Calu3 (cell line): Measurements from ENCODE around the gene SCTR. TPM values are rescaled to one million over a fixed set of nuclear protein-coding genes. Genes with fewer than 3 reads are reported as not detected.

Experiments used
- BruUV-seq: library from RNA; stranded (reverse); fragments of 400-500 nt; replicated peaks from 2 replicates; lab custom pipeline; 2021; lab: Mats Ljungman, UMichigan
- CTCF ChIA-PET: fragments of 300-600 bp; sonication (Branson Sonifier 250); formaldehyde crosslinking; loops from one replicate; lab custom pipeline; 2022; ENCODE audit warnings: antibody characterized with exemption; lab: Charles Lee
- DNase-seq: peaks from one replicate; pipeline ENCODE4 v3.0.0; 2022
- H3K27ac Mint-ChIP-seq: one replicate; pipeline ENCODE4 v1.8.0; 2022; ENCODE audit warnings: mixed read lengths; ENCODE audit not compliant: unreplicated experiment
- H3K27me3 Mint-ChIP-seq: one replicate; pipeline ENCODE4 v1.8.0; 2022; ENCODE audit warnings: mixed read lengths; ENCODE audit not compliant: unreplicated experiment
- H3K36me3 Mint-ChIP-seq: one replicate; pipeline ENCODE4 v1.8.0; 2022; ENCODE audit warnings: mild to moderate bottlenecking, moderate library complexity, mixed read lengths; ENCODE audit not compliant: insufficient read depth, unreplicated experiment
- H3K4me1 Mint-ChIP-seq: one replicate; pipeline ENCODE4 v1.8.0; 2022; ENCODE audit warnings: mild to moderate bottlenecking, low read depth, mixed read lengths; ENCODE audit not compliant: unreplicated experiment
- H3K4me3 Mint-ChIP-seq: one replicate; pipeline ENCODE4 v1.8.0; 2022; ENCODE audit warnings: mild to moderate bottlenecking, low read depth, moderate library complexity, mixed read lengths; ENCODE audit not compliant: unreplicated experiment
- H3K9me3 Mint-ChIP-seq: one replicate; pipeline ENCODE4 v1.8.0; 2022; ENCODE audit warnings: low read depth, mixed read lengths; ENCODE audit not compliant: unreplicated experiment
- intact Hi-C: fragments of 100-400 bp; cut with micrococcal nuclease; formaldehyde crosslinking; loops from one replicate; pipeline ENCODE4 v1.10.0; 2022; ENCODE audit not compliant: unreplicated experiment
- total RNA-seq: library from RNA; stranded (reverse); gene quantifications from 2 replicates; pipeline ENCODE4 v1.2.3, GENCODE V29; 2022
- TF ChIP-seq, protein P1 (sequence below): fragments of 200-600 bp; IDR thresholded peaks from one replicate; pipeline ENCODE4 v1.8.0; 2022; ENCODE audit warnings: antibody characterized with exemption; ENCODE audit not compliant: unreplicated experiment

The SCTR gene
- total RNA-seq, 1 experiment from 2014 or later = 0.85 TPM

DNA sequence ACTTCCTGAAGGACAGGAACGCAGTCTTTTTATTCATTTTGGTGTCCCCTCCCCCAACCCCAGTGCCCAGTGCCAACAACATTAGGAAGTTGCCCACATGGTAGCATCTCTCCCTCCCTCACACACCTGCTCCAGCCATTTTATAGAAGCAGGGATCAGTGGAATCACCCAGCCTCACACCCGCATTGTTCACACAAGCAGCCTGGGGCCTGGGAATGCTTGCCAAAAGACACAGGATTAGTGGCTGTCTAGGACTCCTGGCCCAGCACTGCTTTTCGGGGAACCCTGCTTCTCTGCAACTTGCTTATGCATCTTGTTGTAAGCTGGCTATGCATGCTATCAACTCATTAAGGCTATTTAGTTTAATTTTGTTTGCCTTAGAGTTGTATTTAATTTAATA, 74.8 kb downstream of the SCTR start:
- TF ChIP-seq, protein P1, sequence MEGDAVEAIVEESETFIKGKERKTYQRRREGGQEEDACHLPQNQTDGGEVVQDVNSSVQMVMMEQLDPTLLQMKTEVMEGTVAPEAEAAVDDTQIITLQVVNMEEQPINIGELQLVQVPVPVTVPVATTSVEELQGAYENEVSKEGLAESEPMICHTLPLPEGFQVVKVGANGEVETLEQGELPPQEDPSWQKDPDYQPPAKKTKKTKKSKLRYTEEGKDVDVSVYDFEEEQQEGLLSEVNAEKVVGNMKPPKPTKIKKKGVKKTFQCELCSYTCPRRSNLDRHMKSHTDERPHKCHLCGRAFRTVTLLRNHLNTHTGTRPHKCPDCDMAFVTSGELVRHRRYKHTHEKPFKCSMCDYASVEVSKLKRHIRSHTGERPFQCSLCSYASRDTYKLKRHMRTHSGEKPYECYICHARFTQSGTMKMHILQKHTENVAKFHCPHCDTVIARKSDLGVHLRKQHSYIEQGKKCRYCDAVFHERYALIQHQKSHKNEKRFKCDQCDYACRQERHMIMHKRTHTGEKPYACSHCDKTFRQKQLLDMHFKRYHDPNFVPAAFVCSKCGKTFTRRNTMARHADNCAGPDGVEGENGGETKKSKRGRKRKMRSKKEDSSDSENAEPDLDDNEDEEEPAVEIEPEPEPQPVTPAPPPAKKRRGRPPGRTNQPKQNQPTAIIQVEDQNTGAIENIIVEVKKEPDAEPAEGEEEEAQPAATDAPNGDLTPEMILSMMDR = no peak
- intact Hi-C loops = no loop called here
- Mint-ChIP-seq H3K4me1 (no peaks in the 10 kb centered on the region), H3K4me3 (no peak overlapping the region), H3K36me3 (no peaks in the 10 kb centered on the region), H3K27me3 (peaks cover 83% of the 10 kb centered on the region), H3K27ac (no peak overlapping the region), H3K9me3 (no peaks in the 10 kb centered on the region)
- CTCF ChIA-PET = no interaction called here
- DNase-seq = no peak
- BruUV-seq = no TSS peak

DNA sequence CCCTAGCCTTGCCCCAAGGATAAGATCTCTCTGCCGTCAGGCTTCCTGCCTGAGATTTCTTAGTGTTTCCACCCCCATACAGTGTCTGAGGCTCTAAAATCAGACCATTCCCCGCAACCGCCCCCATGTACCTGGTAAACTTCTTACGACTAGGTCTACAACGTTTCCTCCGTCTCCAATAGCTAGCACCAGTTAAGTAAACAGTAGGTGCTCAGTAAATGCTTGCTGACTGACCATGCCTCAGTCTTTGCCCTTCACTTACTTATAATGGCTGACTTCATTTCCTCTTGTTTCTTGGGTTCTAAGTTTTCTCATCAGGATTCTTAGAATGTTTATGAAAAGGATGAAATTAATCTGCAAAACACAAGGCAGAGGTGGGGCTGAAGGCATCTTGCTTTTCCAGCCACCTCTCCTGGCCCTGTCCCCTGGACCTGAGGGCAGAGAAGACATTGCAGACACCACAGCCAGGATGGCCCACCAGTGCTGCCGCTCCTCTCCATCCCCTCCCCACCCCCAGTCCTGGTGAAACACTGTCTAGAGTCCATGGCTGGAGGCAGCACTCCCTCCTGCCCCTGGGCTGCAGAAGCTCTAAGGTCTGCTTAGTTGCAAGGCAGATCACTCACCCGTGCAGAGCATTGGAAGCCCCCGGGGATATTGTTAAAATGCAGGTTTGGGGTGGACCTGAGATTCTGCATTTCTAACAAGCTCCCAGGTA, 75.7 kb downstream of the SCTR start:
- Mint-ChIP-seq H3K36me3 (no peaks in the 10 kb centered on the region), H3K27me3 (peaks cover 77% of the 10 kb centered on the region), H3K27ac (no peak overlapping the region), H3K9me3 (no peaks in the 10 kb centered on the region), H3K4me3 (no peak overlapping the region), H3K4me1 (no peaks in the 10 kb centered on the region)
- CTCF ChIA-PET = no interaction called here
- intact Hi-C loops = no loop called here
- TF ChIP-seq, protein P1 = no peak
- no TSS peak for BruUV-seq
- DNase-seq = no peak

DNA sequence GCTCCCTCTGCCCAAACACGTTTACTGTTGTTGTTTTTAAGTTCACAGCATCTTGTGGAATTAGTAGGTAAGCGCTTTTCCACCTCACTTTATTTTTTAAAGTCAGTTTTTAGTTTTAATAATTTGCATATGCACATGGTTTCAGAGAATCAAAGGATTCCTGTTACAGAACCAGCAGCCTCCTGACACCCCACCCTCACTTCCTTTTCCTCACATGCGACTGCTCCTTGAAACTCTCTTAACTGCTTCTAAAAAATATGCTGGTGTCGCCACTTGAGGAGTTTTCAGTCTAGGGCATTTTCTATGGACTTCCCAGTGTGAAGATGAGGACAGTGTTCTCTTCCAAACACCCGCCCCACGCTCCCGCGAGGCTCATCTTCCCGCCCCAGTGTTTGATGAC, 78.2 kb downstream of the SCTR start:
- Mint-ChIP-seq H3K36me3 (no peaks in the 10 kb centered on the region), H3K4me3 (no peak overlapping the region), H3K27ac (no peak overlapping the region), H3K4me1 (no peaks in the 10 kb centered on the region), H3K9me3 (no peaks in the 10 kb centered on the region), H3K27me3 (peaks cover 52% of the 10 kb centered on the region)
- intact Hi-C loops = no loop called here
- TF ChIP-seq, protein P1 = no peak
- CTCF ChIA-PET = interaction anchor here (0.6 kb wide), 1 partner anchor 175 kb away, joined by 3 read pairs; no protein-coding TSS in a partner anchor
- no TSS peak for BruUV-seq
- DNase-seq = no peak

DNA sequence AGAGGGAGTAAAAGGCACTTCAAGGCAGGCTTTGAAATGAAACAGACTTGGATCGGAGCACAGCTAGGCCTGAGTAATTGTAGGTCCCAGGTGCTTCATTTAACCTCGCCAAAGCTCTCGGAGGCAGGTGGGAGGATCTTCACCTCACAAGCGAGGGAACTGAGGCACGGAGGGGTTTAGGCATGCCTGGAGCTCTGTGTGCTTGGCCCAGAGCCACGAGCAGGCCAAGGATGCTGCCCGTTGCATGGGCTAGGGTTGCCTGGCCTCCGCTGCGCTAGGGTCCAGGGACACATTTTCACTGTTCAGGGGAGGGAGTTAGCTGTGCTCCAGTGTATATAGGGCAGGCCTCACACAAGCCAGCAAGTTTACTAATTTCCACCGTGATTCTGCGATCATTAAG, 81.4 kb downstream of the SCTR start:
- CTCF ChIA-PET = no interaction called here
- peaks cover 21% of the 10 kb centered on the region for H3K27me3 Mint-ChIP-seq
- no peaks in the 10 kb centered on the region for H3K4me1 Mint-ChIP-seq
- intact Hi-C loops = no loop called here
- H3K27ac Mint-ChIP-seq = no peak overlapping the region
- no peaks in the 10 kb centered on the region for H3K36me3 Mint-ChIP-seq
- H3K9me3 Mint-ChIP-seq = no peaks in the 10 kb centered on the region
- TF ChIP-seq, protein P1 = no peak
- no peak for DNase-seq
- H3K4me3 Mint-ChIP-seq = no peak overlapping the region
- BruUV-seq = no TSS peak
